ENCODE data around the gene C16orf54. TPM values are rescaled to one million over a fixed set of nuclear protein-coding genes. Genes with fewer than 3 reads are reported as not detected.

Gene C16orf54
- total RNA-seq, 1 experiment from 2014 or later = 0.18 TPM

DNA sequence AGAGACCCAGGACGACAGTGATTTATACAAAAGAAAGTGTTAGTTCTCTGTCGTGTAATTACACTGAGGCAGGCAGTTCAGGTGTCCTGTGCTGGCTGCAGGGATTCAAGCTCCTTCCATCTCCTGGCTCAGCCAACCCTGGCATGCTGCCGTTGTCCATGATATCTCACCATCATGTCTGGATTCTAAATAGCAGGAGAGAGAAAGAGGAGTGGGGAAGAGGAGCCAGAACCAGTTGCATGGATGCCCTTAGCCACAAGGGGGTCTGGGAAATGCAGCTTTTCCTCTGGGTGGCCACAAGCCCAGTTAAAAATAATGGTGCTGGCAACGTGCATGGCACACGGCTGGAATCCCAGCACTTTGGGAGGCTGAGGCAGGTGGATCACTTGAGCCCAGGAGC, 9.7 kb downstream of the C16orf54 start:
- no peaks in the 10 kb centered on the region for H3K4me1 ChIP-seq (ENCODE audit: control insufficient read depth, insufficient read depth, low read length)
- BruUV-seq (replicated peaks) = no TSS peak
- H3K9me3 ChIP-seq (ENCODE audit: control insufficient read depth, insufficient read depth, low read depth, low read length) = no peaks in the 10 kb centered on the region
- H3K27me3 ChIP-seq (ENCODE audit: control insufficient read depth, insufficient read depth, low read length) = no peaks in the 10 kb centered on the region
- intact Hi-C loops (cut with micrococcal nuclease; ENCODE audit: unreplicated experiment) = no loop called here
- CTCF ChIA-PET = no interaction called here
- no peaks in the 10 kb centered on the region for H3K36me3 ChIP-seq (ENCODE audit: control insufficient read depth, insufficient read depth, low read length)
- TF ChIP-seq, protein P1, sequence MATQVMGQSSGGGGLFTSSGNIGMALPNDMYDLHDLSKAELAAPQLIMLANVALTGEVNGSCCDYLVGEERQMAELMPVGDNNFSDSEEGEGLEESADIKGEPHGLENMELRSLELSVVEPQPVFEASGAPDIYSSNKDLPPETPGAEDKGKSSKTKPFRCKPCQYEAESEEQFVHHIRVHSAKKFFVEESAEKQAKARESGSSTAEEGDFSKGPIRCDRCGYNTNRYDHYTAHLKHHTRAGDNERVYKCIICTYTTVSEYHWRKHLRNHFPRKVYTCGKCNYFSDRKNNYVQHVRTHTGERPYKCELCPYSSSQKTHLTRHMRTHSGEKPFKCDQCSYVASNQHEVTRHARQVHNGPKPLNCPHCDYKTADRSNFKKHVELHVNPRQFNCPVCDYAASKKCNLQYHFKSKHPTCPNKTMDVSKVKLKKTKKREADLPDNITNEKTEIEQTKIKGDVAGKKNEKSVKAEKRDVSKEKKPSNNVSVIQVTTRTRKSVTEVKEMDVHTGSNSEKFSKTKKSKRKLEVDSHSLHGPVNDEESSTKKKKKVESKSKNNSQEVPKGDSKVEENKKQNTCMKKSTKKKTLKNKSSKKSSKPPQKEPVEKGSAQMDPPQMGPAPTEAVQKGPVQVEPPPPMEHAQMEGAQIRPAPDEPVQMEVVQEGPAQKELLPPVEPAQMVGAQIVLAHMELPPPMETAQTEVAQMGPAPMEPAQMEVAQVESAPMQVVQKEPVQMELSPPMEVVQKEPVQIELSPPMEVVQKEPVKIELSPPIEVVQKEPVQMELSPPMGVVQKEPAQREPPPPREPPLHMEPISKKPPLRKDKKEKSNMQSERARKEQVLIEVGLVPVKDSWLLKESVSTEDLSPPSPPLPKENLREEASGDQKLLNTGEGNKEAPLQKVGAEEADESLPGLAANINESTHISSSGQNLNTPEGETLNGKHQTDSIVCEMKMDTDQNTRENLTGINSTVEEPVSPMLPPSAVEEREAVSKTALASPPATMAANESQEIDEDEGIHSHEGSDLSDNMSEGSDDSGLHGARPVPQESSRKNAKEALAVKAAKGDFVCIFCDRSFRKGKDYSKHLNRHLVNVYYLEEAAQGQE (IDR thresholded peaks at IDR 0.05; ENCODE audit: insufficient read depth in 1 of 2, low read depth in 2 of 2, low read length in 1 of 2) = no peak
- TF ChIP-seq, protein P2, sequence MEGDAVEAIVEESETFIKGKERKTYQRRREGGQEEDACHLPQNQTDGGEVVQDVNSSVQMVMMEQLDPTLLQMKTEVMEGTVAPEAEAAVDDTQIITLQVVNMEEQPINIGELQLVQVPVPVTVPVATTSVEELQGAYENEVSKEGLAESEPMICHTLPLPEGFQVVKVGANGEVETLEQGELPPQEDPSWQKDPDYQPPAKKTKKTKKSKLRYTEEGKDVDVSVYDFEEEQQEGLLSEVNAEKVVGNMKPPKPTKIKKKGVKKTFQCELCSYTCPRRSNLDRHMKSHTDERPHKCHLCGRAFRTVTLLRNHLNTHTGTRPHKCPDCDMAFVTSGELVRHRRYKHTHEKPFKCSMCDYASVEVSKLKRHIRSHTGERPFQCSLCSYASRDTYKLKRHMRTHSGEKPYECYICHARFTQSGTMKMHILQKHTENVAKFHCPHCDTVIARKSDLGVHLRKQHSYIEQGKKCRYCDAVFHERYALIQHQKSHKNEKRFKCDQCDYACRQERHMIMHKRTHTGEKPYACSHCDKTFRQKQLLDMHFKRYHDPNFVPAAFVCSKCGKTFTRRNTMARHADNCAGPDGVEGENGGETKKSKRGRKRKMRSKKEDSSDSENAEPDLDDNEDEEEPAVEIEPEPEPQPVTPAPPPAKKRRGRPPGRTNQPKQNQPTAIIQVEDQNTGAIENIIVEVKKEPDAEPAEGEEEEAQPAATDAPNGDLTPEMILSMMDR (IDR thresholded peaks at IDR 0.05) = no peak
- no peak for TF ChIP-seq POLR2AphosphoS5 (IDR thresholded peaks at IDR 0.05; ENCODE audit: low read depth, low read length)
- no peak for TF ChIP-seq TCF7L2 (IDR thresholded peaks at IDR 0.05; ENCODE audit: low read depth, low read length)
- no peak for TF ChIP-seq SIN3A (IDR thresholded peaks at IDR 0.05; ENCODE audit: borderline replicate concordance, insufficient read depth, low read depth, low read length)
- in situ Hi-C loops (cut with HindIII; ENCODE audit: low pct_unique_long_range_greater_than_20kb, low sequenced_read_pairs) = no loop called here
- H3K27ac ChIP-seq (ENCODE audit: low read length) = no peak overlapping the region
- POLR2A ChIA-PET = no interaction called here
- ATAC-seq (no peak), DNase-seq (ENCODE audit: low read depth, low spot score) (no peak)
- no peak overlapping the region for H3K4me3 ChIP-seq (ENCODE audit: low read depth in 2 of 2, low read length in 2 of 2)

DNA sequence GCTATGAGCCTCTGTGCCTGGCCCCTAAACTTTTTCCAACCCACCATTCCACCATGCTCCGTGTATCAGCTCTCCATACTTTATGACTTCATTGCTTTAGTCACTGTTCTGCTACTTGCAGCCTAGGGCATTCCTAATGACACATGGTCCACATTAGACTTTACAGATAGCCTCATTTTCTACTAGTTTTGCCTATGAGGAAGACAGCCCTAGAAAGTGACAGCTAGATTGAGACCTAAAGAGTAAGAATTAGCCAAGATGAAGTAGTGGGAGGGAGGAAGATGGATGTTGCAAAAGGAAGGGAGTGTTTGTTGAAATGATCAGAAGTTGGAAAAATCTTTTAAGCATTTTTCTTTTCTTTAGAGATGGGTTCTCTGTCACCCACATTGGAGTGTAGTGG, 11.0 kb downstream of the C16orf54 start:
- CTCF ChIA-PET = no interaction called here
- in situ Hi-C loops (cut with HindIII; ENCODE audit: low pct_unique_long_range_greater_than_20kb, low sequenced_read_pairs) = no loop called here
- no TSS peak for BruUV-seq (replicated peaks)

More for the DNA sequence above, 11.0 kb downstream of the C16orf54 start:
- TF ChIP-seq, protein P2 (IDR thresholded peaks at IDR 0.05) = no peak
- no peak for TF ChIP-seq POLR2AphosphoS5 (IDR thresholded peaks at IDR 0.05; ENCODE audit: low read depth, low read length)
- no peak for TF ChIP-seq SIN3A (IDR thresholded peaks at IDR 0.05; ENCODE audit: borderline replicate concordance, insufficient read depth, low read depth, low read length)
- TF ChIP-seq, protein P1 (IDR thresholded peaks at IDR 0.05; ENCODE audit: insufficient read depth in 1 of 2, low read depth in 2 of 2, low read length in 1 of 2) = no peak
- TF ChIP-seq TCF7L2 (IDR thresholded peaks at IDR 0.05; ENCODE audit: low read depth, low read length) = no peak
- H3K4me1 ChIP-seq (ENCODE audit: control insufficient read depth, insufficient read depth, low read length) = no peaks in the 10 kb centered on the region
- H3K9me3 ChIP-seq (ENCODE audit: control insufficient read depth, insufficient read depth, low read depth, low read length) = no peaks in the 10 kb centered on the region
- H3K36me3 ChIP-seq (ENCODE audit: control insufficient read depth, insufficient read depth, low read length) = no peaks in the 10 kb centered on the region
- ATAC-seq = no peak
- POLR2A ChIA-PET = interaction anchor here (0.6 kb wide), 1 partner anchor 20 kb away, joined by 3 read pairs; no protein-coding TSS in a partner anchor
- H3K4me3 ChIP-seq (ENCODE audit: low read depth in 2 of 2, low read length in 2 of 2) = no peak overlapping the region
- no peak overlapping the region for H3K27ac ChIP-seq (ENCODE audit: low read length)
- H3K27me3 ChIP-seq (ENCODE audit: control insufficient read depth, insufficient read depth, low read length) = no peaks in the 10 kb centered on the region
- intact Hi-C loops (cut with micrococcal nuclease; ENCODE audit: unreplicated experiment) = no loop called here
- DNase-seq (ENCODE audit: low read depth, low spot score) = no peak

All from Panc1 (cell line).